SJCRH30 (cell line): ENCODE results near the gene CINP. TPM values are rescaled to one million over a fixed set of nuclear protein-coding genes. Genes with fewer than 3 reads are reported as not detected.
"Not testable (repeated sequence)": the region's sequence is repeated elsewhere in the genome, so short reads cannot be mapped to it uniquely, and the experiment has no call there.

Source experiments
- DNase-seq, 2 experiments: peaks; one replicate each; pipeline ENCODE4 v3.0.0-alpha.2; 2015 to 2020
- H3K27ac ChIP-seq: fragments of 250-450 bp; sonication (Bioruptor Pico); 2 replicates; pipeline ENCODE4 v1.5.1; 2020; ENCODE audit warnings: mild to moderate bottlenecking, moderate library complexity
- H3K27me3 ChIP-seq: fragments of 250-450 bp; sonication (Bioruptor Pico); 2 replicates; pipeline ENCODE4 v1.5.1; 2020; ENCODE audit warnings: mild to moderate bottlenecking, moderate library complexity
- H3K36me3 ChIP-seq: fragments of 250-450 bp; sonication (Bioruptor Pico); 2 replicates; pipeline ENCODE4 v1.5.1; 2020; ENCODE audit warnings: mild to moderate bottlenecking, moderate library complexity
- H3K4me1 ChIP-seq: fragments of 250-450 bp; sonication (Bioruptor Pico); 2 replicates; pipeline ENCODE4 v1.5.1; 2020; ENCODE audit warnings: mild to moderate bottlenecking, moderate library complexity
- H3K4me3 ChIP-seq: fragments of 250-450 bp; sonication (Bioruptor Pico); 2 replicates; pipeline ENCODE4 v1.5.1; 2020; ENCODE audit warnings: mild to moderate bottlenecking, moderate library complexity
- H3K9me3 ChIP-seq: fragments of 250-450 bp; sonication (Bioruptor Pico); replicated peaks from 2 replicates; pipeline ENCODE4 v1.5.1; 2020; ENCODE audit warnings: mild to moderate bottlenecking, moderate library complexity
- total RNA-seq: library from RNA; depleted of rRNA; stranded (reverse); fragments of >200 nt; shearing (Covaris generic); gene quantifications from 2 replicates; pipeline ENCODE4 v1.2.3, GENCODE V29; 2014

Gene CINP
- total RNA-seq, 1 experiment from 2014 or later = 48.4 TPM

GRCh38 chr14:102373110-102373509, 10.4 kb upstream of the CINP start:
- Histone ChIP-seq H3K9me3 (no peaks in the 10 kb centered on the region), H3K36me3 (peaks cover 14% of the 10 kb centered on the region), H3K4me1 (no peaks in the 10 kb centered on the region), H3K4me3 (no peak overlapping the region), H3K27me3 (no peaks in the 10 kb centered on the region), H3K27ac (no peak overlapping the region)
- no peak for DNase-seq

DNA sequence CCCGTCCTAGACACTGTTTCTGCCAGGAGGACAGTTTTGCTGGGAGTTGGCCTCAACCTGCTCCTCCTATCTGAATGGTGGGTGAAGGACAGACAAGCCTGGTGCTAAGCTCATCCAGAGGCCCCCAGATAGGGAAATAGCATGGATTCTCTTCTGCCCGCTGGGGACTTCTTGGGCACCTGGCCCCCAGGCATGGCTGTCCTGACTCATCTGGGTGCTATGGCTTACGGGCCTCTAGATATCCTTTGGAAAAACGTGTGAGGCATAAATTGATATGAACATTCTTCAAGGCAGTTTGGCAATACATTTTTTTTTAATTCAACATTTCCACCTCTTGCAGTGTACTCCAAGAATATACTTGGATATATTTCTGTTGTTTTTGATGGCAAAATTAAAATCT, 8.7 kb upstream of the CINP start:
- Histone ChIP-seq H3K27me3 (no peaks in the 10 kb centered on the region), H3K36me3 (peaks cover 3% of the 10 kb centered on the region; the same call in 1 of the 2 replicates), H3K4me3 (no peak overlapping the region), H3K4me1 (no peaks in the 10 kb centered on the region), H3K27ac (no peak overlapping the region), H3K9me3 (no peaks in the 10 kb centered on the region)
- DNase-seq = no peak

DNA sequence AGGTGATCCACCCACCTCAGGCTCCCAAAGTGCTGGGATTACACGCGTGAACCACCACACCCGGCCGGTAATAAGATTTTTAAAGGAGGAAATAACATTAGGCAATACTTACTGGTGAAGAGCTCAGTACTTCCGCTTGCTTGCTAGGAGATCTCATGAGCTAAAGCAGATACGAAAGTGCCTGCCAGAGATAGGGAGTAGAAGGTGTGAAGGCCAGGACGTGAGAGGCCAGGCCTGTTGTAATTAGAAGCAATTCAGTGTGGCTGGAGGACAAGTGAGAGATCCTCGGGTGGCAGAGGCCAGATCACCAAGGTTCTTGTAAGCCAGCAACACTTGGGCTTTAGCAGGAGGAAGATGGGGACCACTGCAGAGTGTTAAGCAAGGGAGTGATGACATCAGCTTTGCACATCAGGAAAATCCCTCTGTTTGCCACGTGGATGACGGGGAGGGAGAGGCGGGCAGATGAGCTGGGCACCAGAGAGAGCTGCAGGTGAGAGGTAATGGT, 7.7 kb upstream of the CINP start:
- Histone ChIP-seq H3K27me3 (no peaks in the 10 kb centered on the region), H3K36me3 (no peaks in the 10 kb centered on the region; the same call in 1 of the 2 replicates), H3K9me3 (no peaks in the 10 kb centered on the region), H3K27ac (no peak overlapping the region), H3K4me3 (no peak overlapping the region), H3K4me1 (no peaks in the 10 kb centered on the region)
- DNase-seq = no peak

- DNase-seq = peak; percentile 55 to 64
Observed at GRCh38 chr14:102363182-102363943, 673 bp upstream of the CINP start.

GRCh38 chr14:102362084-102362483, 606 bp downstream of the CINP start:
- H3K36me3 ChIP-seq = peaks cover 3% of the 10 kb centered on the region; the same call in 1 of the 2 replicates
- H3K4me3 ChIP-seq = peak overlapping the region; percentile 90
- H3K9me3 ChIP-seq = no peaks in the 10 kb centered on the region
- DNase-seq = peak in 1 of 2 experiments; percentile 9
- H3K4me1 ChIP-seq = 0 out of 2 replicates have a peak, but pooled peaks cover 4% of the 10 kb centered on the region
- H3K27ac ChIP-seq = peak overlapping the region; percentile 64; the same call in 1 of the 2 replicates
- H3K27me3 ChIP-seq = no peaks in the 10 kb centered on the region

More at GRCh38 chr14:102363182-102363943, 673 bp upstream of the CINP start:
- Histone ChIP-seq H3K4me3 (peak overlapping the region; percentile 90), H3K27ac (peak overlapping the region; percentile 64), H3K4me1 (0 out of 2 replicates have a peak, but pooled peaks cover 4% of the 10 kb centered on the region), H3K9me3 (no peaks in the 10 kb centered on the region), H3K27me3 (no peaks in the 10 kb centered on the region), H3K36me3 (peaks cover 3% of the 10 kb centered on the region; the same call in 1 of the 2 replicates)

DNA sequence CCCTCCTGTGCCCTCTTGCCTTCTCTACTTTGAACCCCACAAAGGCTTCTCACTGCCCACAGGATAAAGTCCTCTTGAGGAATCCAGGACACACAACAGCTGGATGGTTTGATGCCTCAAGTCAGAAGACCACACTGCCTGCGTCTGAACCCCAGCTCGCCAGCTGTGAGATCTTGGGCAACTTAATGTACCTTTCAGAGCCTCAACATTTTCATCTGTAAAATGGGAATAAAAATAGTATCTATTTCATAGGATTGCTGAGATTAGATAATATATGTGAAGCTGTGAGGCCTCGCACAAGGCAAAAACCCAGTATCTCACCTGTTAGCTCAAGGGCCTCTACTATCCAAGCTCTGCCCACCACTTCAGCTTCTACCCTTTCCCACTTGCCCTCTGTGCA, 2.3 kb downstream of the CINP start:
- H3K4me3 ChIP-seq = no peak overlapping the region
- H3K36me3 ChIP-seq = peaks cover 7% of the 10 kb centered on the region
- H3K4me1 ChIP-seq = 0 out of 2 replicates have a peak, but pooled peaks cover 4% of the 10 kb centered on the region
- no peaks in the 10 kb centered on the region for H3K9me3 ChIP-seq
- H3K27ac ChIP-seq = no peak overlapping the region
- no peaks in the 10 kb centered on the region for H3K27me3 ChIP-seq
- DNase-seq = no peak

DNA sequence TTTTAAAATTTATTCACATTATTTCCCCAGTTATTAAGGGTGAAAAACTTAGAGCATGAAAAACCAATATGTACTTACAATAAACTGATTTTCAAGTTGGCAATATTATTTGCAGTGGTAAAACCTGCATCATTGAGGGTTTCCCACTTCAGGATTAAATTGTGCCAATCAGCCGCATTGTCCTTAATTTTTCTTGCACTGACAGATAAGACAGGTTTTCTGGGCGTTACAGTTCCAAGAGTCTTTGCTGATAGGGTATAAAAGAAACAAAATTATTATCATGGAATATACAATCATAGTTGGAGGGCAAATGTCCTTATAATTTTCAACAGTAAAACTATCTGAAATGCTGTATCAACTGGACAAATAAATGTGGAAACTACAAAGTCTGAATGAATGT, 3.3 kb downstream of the CINP start:
- Histone ChIP-seq H3K4me1 (0 out of 2 replicates have a peak, but pooled peaks cover 4% of the 10 kb centered on the region), H3K4me3 (no peak overlapping the region), H3K27me3 (no peaks in the 10 kb centered on the region), H3K36me3 (peaks cover 8% of the 10 kb centered on the region), H3K27ac (no peak overlapping the region), H3K9me3 (no peaks in the 10 kb centered on the region)
- DNase-seq = no peak

GRCh38 chr14:102356280-102356679, 6.4 kb downstream of the CINP start:
- Histone ChIP-seq H3K27ac (no peak overlapping the region), H3K27me3 (no peaks in the 10 kb centered on the region), H3K4me3 (no peak overlapping the region), H3K4me1 (no peaks in the 10 kb centered on the region), H3K36me3 (peaks cover 17% of the 10 kb centered on the region), H3K9me3 (no peaks in the 10 kb centered on the region)
- no peak for DNase-seq

GRCh38 chr14:102353126-102353619, 9.5 kb downstream of the CINP start:
- DNase-seq = no peak
- H3K27me3 ChIP-seq = no peaks in the 10 kb centered on the region
- H3K9me3 ChIP-seq = no peaks in the 10 kb centered on the region
- H3K4me3 ChIP-seq = no peak overlapping the region
- H3K4me1 ChIP-seq = no peaks in the 10 kb centered on the region
- peaks cover 17% of the 10 kb centered on the region for H3K36me3 ChIP-seq
- no peak overlapping the region for H3K27ac ChIP-seq

- no peak for DNase-seq
- no peak overlapping the region for H3K4me3 ChIP-seq
- H3K4me1 ChIP-seq = no peaks in the 10 kb centered on the region
- H3K36me3 ChIP-seq = peaks cover 26% of the 10 kb centered on the region
- H3K9me3 ChIP-seq = no peaks in the 10 kb centered on the region
- no peak overlapping the region for H3K27ac ChIP-seq
- H3K27me3 ChIP-seq = no peaks in the 10 kb centered on the region
Observed at GRCh38 chr14:102352213-102352612, 10.5 kb downstream of the CINP start.

DNA sequence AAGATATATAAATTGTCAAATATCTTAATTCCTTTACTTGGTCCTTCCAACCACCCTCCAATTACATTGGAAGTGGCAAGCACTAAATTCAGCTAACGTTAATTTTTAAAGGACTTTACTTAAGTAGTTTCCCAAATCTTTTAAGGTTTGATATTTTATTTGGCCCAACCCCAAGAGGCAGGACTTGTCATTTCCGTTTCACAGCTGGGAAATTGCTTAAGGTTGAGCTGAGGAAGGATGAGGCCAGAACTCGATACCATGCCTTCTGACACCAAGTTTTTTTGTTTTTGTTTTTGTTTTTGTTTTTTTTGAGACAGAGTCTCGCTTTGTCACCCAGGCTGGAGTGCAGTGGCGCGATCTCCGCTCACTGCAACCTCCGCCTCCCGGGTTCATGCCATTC, 11.1 kb downstream of the CINP start:
- H3K9me3 ChIP-seq = not testable (repeated sequence)

GRCh38 chr14:102351023-102351422, 11.7 kb downstream of the CINP start:
- Histone ChIP-seq H3K36me3 (peaks cover 34% of the 10 kb centered on the region), H3K27ac (no peak overlapping the region), H3K9me3 (no peaks in the 10 kb centered on the region)

More for the DNA sequence above, 11.1 kb downstream of the CINP start:
- H3K36me3 ChIP-seq = peaks cover 32% of the 10 kb centered on the region
- H3K4me3 ChIP-seq, H3K27me3 ChIP-seq, H3K4me1 ChIP-seq, DNase-seq, H3K27ac ChIP-seq: not testable (repeated sequence)

GRCh38 chr14:102348376-102348775, 14.3 kb downstream of the CINP start:
- Histone ChIP-seq H3K27ac (no peak overlapping the region), H3K4me1 (no peaks in the 10 kb centered on the region), H3K36me3 (peaks cover 35% of the 10 kb centered on the region)

More at GRCh38 chr14:102351023-102351422, 11.7 kb downstream of the CINP start:
- no peak for DNase-seq
- Histone ChIP-seq H3K4me1 (no peaks in the 10 kb centered on the region), H3K4me3 (no peak overlapping the region), H3K27me3 (no peaks in the 10 kb centered on the region)

DNA sequence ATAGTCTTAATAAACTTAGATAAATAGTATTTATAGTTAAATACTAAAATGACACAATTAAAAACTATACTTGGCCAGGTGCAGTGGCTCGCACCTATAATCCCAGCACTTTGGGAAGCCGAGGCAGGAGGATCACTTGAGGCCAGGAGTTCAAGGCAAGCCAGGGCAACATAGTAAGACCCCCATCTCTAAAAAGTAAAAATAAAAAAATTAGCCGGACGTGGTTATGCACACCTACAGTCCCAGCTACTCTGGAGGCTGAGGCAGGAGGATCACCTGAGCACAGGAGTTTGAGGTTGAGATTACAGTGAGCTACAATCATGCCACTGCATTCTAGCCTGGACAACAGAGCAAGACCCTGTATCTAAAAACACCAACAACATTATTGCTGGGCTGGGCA, 16.0 kb downstream of the CINP start:
- Histone ChIP-seq H3K4me3 (no peak overlapping the region), H3K36me3 (peaks cover 32% of the 10 kb centered on the region), H3K4me1 (no peaks in the 10 kb centered on the region), H3K27ac (no peak overlapping the region), H3K27me3 (no peaks in the 10 kb centered on the region), H3K9me3 (no peaks in the 10 kb centered on the region)
- no peak for DNase-seq

More at GRCh38 chr14:102348376-102348775, 14.3 kb downstream of the CINP start:
- Histone ChIP-seq H3K27me3 (no peaks in the 10 kb centered on the region), H3K4me3 (no peak overlapping the region), H3K9me3 (no peaks in the 10 kb centered on the region)
- DNase-seq = no peak

- H3K36me3 ChIP-seq = peaks cover 32% of the 10 kb centered on the region
Observed at GRCh38 chr14:102345232-102345631, 17.5 kb downstream of the CINP start.

More at GRCh38 chr14:102345232-102345631, 17.5 kb downstream of the CINP start:
- Histone ChIP-seq H3K27me3 (no peaks in the 10 kb centered on the region), H3K9me3 (no peaks in the 10 kb centered on the region), H3K4me3 (no peak overlapping the region), H3K27ac (no peak overlapping the region), H3K4me1 (no peaks in the 10 kb centered on the region)
- no peak for DNase-seq
